Mammary epithelial cell (primary cell): ENCODE measurements around the gene PKDCC.

Experiments used
- EZH2 ChIP-seq: IDR thresholded peaks from 2 replicates; pipeline ENCODE4 v1.6.1; 2012; ENCODE audit warnings: low read length, inconsistent platforms, borderline replicate concordance
- TF ChIP-seq, protein P1 (sequence below), 2 donors: IDR thresholded peaks in 1 of 2; conservative IDR thresholded peaks in 1 of 2; 2 replicates each; pipeline ENCODE4 v1.5.1; 2011 to 2012; ENCODE audit warnings: inconsistent platforms in 2 of 2, low read length in 2 of 2, mild to moderate bottlenecking in 2 of 2, control low read depth in 1 of 2, low read depth in 1 of 2; ENCODE audit not compliant: insufficient read depth in 1 of 2; ENCODE audit errors: extremely low read depth in 1 of 2

DNA sequence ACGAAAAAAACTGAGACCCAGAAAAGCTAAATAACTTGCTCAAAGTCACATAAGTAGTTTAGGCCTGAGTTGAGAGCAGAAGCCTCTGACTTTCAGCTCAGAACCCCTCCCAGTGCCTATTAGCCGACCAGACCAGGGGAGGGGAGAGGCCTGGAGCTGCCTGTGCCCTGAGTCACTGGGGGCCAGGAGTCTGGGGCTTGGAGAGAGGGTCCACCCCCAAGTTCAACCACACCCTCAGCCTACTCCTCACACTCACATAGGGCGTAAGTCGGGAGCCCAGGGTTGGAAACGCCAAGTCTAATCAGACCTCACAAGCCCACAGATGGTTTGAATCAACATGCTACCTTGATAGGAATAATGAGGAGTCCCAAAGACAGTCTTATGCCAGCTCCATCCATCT lies 12.6 kb upstream of the PKDCC start:
- TF ChIP-seq, protein P1, sequence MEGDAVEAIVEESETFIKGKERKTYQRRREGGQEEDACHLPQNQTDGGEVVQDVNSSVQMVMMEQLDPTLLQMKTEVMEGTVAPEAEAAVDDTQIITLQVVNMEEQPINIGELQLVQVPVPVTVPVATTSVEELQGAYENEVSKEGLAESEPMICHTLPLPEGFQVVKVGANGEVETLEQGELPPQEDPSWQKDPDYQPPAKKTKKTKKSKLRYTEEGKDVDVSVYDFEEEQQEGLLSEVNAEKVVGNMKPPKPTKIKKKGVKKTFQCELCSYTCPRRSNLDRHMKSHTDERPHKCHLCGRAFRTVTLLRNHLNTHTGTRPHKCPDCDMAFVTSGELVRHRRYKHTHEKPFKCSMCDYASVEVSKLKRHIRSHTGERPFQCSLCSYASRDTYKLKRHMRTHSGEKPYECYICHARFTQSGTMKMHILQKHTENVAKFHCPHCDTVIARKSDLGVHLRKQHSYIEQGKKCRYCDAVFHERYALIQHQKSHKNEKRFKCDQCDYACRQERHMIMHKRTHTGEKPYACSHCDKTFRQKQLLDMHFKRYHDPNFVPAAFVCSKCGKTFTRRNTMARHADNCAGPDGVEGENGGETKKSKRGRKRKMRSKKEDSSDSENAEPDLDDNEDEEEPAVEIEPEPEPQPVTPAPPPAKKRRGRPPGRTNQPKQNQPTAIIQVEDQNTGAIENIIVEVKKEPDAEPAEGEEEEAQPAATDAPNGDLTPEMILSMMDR (conservative IDR thresholded peaks at IDR 0.05 in 1 of 2, IDR thresholded peaks at IDR 0.05 in 1 of 2; ENCODE audit: extremely low read depth in 1 of 2, insufficient read depth in 1 of 2, low read depth in 1 of 2, low read length in 2 of 2), result no peak
- TF ChIP-seq EZH2, result no peak
